GM12892 (cell line): ENCODE measurements around the gene GNA15.

Source experiments
- DNase-seq: peaks from one replicate; pipeline ENCODE4 v3.0.0; 2011; ENCODE audit not compliant: insufficient read length
- FAIRE-seq: peaks from 2 replicates; lab custom pipeline; 2011; peaks lifted over from hg19 to GRCh38; lab: Jason Lieb, UNC
- POLR2A ChIP-seq: IDR thresholded peaks from 2 replicates; pipeline ENCODE4 v1.6.1; 2011; ENCODE audit warnings: low read depth, low read length, control low read depth
- POLR2AphosphoS5 ChIP-seq: IDR thresholded peaks from 2 replicates; pipeline ENCODE4 v1.6.1; 2011; ENCODE audit warnings: low read depth, low read length, control low read depth
- TAF1 ChIP-seq: IDR thresholded peaks from 2 replicates; pipeline ENCODE4 v1.6.1; 2011; ENCODE audit warnings: low read depth, mild to moderate bottlenecking, control low read depth, low read length, borderline replicate concordance

GNA15 gene

DNA sequence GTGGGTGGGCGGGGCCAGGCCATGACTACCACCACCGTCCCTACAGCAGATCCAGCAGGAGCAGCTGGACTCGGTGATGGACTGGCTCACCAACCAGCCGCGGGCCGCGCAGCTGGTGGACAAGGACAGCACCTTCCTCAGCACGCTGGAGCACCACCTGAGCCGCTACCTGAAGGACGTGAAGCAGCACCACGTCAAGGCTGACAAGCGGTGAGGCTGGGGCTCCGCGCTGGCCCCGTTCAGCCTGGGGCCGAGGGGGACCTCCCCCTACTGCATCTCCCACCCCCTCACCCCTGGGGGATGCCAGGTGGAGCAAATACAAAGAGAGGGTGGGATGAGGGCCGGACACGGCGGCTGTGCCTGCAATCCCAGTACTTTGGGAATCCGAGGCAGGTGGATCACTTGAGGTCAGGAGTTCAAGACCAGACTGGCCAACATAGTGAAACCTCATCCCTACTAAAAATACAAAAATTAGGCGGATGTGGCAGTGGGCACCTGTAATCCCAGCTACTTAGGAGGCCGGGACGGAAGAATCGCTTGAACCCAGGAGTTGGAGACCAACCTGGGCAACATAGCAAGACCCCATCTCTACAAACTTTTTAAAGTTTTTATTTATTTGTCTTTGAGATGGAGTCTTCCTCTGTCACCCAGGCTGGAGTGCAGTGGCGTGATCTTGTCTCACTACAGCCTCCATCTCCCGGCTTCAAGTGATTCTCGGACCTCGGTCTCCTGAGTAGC lies 70.6 kb downstream of the GNA15 start:
- DNase-seq (no peak), FAIRE-seq (no peak)
- TF ChIP-seq TAF1 (no peak), POLR2A (no peak), POLR2AphosphoS5 (no peak)

- DNase-seq, result no peak
- FAIRE-seq, result no peak
- TF ChIP-seq TAF1 (no peak), POLR2A (no peak), POLR2AphosphoS5 (no peak)
Observed at GRCh38 chr19:3207461-3208242, 71.8 kb downstream of the GNA15 start.

GRCh38 chr19:3208317-3209207 lies 72.7 kb downstream of the GNA15 start:
- FAIRE-seq (no peak), DNase-seq (no peak)
- TF ChIP-seq POLR2AphosphoS5, result no peak
- no peak for TF ChIP-seq POLR2A
- TF ChIP-seq TAF1, result no peak

- FAIRE-seq (peak; percentile 87), DNase-seq (peak; percentile 90)
- TF ChIP-seq POLR2AphosphoS5, result no peak; the same call in 1 of the 2 replicates
Observed at GRCh38 chr19:3210347-3211017, 74.6 kb downstream of the GNA15 start.

- FAIRE-seq, result no peak
- DNase-seq, result no peak
- no peak for TF ChIP-seq POLR2AphosphoS5
- TF ChIP-seq POLR2A, result no peak
- TF ChIP-seq TAF1, result no peak
Observed at GRCh38 chr19:3211191-3211590, 75.4 kb downstream of the GNA15 start.

GRCh38 chr19:3213159-3213558 lies 77.3 kb downstream of the GNA15 start:
- DNase-seq (no peak), FAIRE-seq (no peak)

More at GRCh38 chr19:3213159-3213558, 77.3 kb downstream of the GNA15 start:
- TF ChIP-seq TAF1 (no peak), POLR2A (no peak), POLR2AphosphoS5 (no peak)
